Kidney epithelial cell (primary cell): ENCODE results near the gene TFAP2B. TPM values are rescaled to one million over a fixed set of nuclear protein-coding genes. Genes with fewer than 3 reads are reported as not detected.

ENCODE experiments used
- DNase-seq: peaks from one replicate; pipeline ENCODE4 v3.0.0-alpha.2; 2010; ENCODE audit warnings: low read depth
- H3K27me3 ChIP-seq: 2 replicates; pipeline ENCODE4 v1.6.0; 2011; ENCODE audit warnings: low read length; ENCODE audit not compliant: control insufficient read depth, insufficient read depth
- H3K36me3 ChIP-seq: 2 replicates; pipeline ENCODE4 v1.5.1; 2011; ENCODE audit warnings: low read length; ENCODE audit not compliant: control insufficient read depth, insufficient read depth
- H3K4me3 ChIP-seq: 2 replicates; pipeline ENCODE4 v1.5.1; 2011; ENCODE audit warnings: low read depth, mild to moderate bottlenecking, control low read depth, low read length
- CTCF ChIP-seq: IDR thresholded peaks from 2 replicates; pipeline ENCODE4 v1.5.1; 2011; ENCODE audit warnings: mild to moderate bottlenecking, moderate library complexity, low read length, control low read depth, inconsistent platforms; ENCODE audit not compliant: insufficient read depth, poor library complexity, severe bottlenecking
- total RNA-seq: library from RNA; depleted of rRNA; stranded (reverse); fragments of >200 nt; gene quantifications from 2 replicates; pipeline ENCODE4 v1.2.3, GENCODE V29; 2015

TFAP2B gene
- total RNA-seq, 1 donor from 2014 or later, result 0.42 TPM

GRCh38 chr6:50845499-50846143 lies 26.9 kb downstream of the TFAP2B start:
- H3K27me3 ChIP-seq, result peaks cover 43% of the 10 kb centered on the region

GRCh38 chr6:50846144-50846851 lies 27.6 kb downstream of the TFAP2B start:
- H3K27me3 ChIP-seq, result peaks cover 45% of the 10 kb centered on the region
- H3K36me3 ChIP-seq, result no peaks in the 10 kb centered on the region
- no peak overlapping the region for H3K4me3 ChIP-seq
- no peak for DNase-seq
- no peak for TF ChIP-seq CTCF

More at GRCh38 chr6:50845499-50846143, 26.9 kb downstream of the TFAP2B start:
- Histone ChIP-seq H3K4me3 (no peak overlapping the region), H3K36me3 (no peaks in the 10 kb centered on the region)
- no peak for DNase-seq
- no peak for TF ChIP-seq CTCF

GRCh38 chr6:50846852-50847155 lies 28.1 kb downstream of the TFAP2B start:
- H3K27me3 ChIP-seq, result peaks cover 46% of the 10 kb centered on the region

GRCh38 chr6:50847890-50848594 lies 29.4 kb downstream of the TFAP2B start:
- TF ChIP-seq CTCF, result no peak
- Histone ChIP-seq H3K4me3 (no peak overlapping the region), H3K27me3 (peaks cover 41% of the 10 kb centered on the region), H3K36me3 (no peaks in the 10 kb centered on the region)
- no peak for DNase-seq

More at GRCh38 chr6:50846852-50847155, 28.1 kb downstream of the TFAP2B start:
- Histone ChIP-seq H3K36me3 (no peaks in the 10 kb centered on the region), H3K4me3 (no peak overlapping the region)
- no peak for TF ChIP-seq CTCF
- no peak for DNase-seq

GRCh38 chr6:50848989-50849795 lies 30.5 kb downstream of the TFAP2B start:
- H3K27me3 ChIP-seq, result peaks cover 40% of the 10 kb centered on the region
- DNase-seq, result no peak
- H3K4me3 ChIP-seq, result peak overlapping the region; percentile 12
- no peak for TF ChIP-seq CTCF
- H3K36me3 ChIP-seq, result no peaks in the 10 kb centered on the region
